OCI-LY7 (cell line): ENCODE data around the gene ARRDC3. TPM values are rescaled to one million over a fixed set of nuclear protein-coding genes. Genes with fewer than 3 reads are reported as not detected.
"Not testable (repeated sequence)": the region's sequence is repeated elsewhere in the genome, so short reads cannot be mapped to it uniquely, and the experiment has no call there.

Source experiments
- BruUV-seq: library from RNA; stranded (reverse); fragments of 400-500 nt; replicated peaks from 2 replicates; lab custom pipeline; 2021; lab: Mats Ljungman, UMichigan
- CTCF ChIA-PET: fragments of 300-600 bp; sonication (Branson Sonifier 250); formaldehyde crosslinking; loops from one replicate; lab custom pipeline; 2022; ENCODE audit warnings: antibody characterized with exemption; ENCODE audit not compliant: unreplicated experiment; lab: Charles Lee
- POLR2A ChIA-PET: fragments of 300-600 bp; sonication (Branson Sonifier 250); formaldehyde crosslinking; loops from one replicate; lab custom pipeline; 2022; ENCODE audit warnings: antibody characterized with exemption; lab: Charles Lee
- DNase-seq: peaks from one replicate; pipeline ENCODE4 v3.0.0-alpha.2; 2015; ENCODE audit warnings: low spot score
- H2AFZ ChIP-seq: fragments of 200-600 bp; sonication (generic), shearing (Covaris generic); 2 replicates; pipeline ENCODE4 v1.6.1; 2014; ENCODE audit warnings: mild to moderate bottlenecking, antibody characterized with exemption, low read length, moderate library complexity
- H3K27ac ChIP-seq: fragments of 200-600 bp; sonication (generic); 2 replicates; pipeline ENCODE4 v1.5.1; 2014; ENCODE audit warnings: mixed run types, low read depth, mild to moderate bottlenecking, moderate library complexity, low read length, inconsistent platforms; ENCODE audit not compliant: poor library complexity, severe bottlenecking
- H3K36me3 ChIP-seq: fragments of 200-600 bp; sonication (generic); 2 replicates; pipeline ENCODE4 v1.6.1; 2014; ENCODE audit warnings: mild to moderate bottlenecking, antibody characterized with exemption, low read length, moderate library complexity, mixed read lengths; ENCODE audit not compliant: insufficient read depth
- H3K4me1 ChIP-seq: fragments of 200-600 bp; sonication (generic); 2 replicates; pipeline ENCODE4 v1.5.1; 2014; ENCODE audit warnings: mild to moderate bottlenecking, low read length; ENCODE audit not compliant: insufficient read depth, poor library complexity, severe bottlenecking
- H3K4me2 ChIP-seq: fragments of 200-600 bp; sonication (generic); 2 replicates; pipeline ENCODE4 v1.6.1; 2014; ENCODE audit warnings: mild to moderate bottlenecking, low read length
- H3K4me3 ChIP-seq: fragments of 200-600 bp; sonication (generic); 2 replicates; pipeline ENCODE4 v1.5.1; 2014; ENCODE audit warnings: mild to moderate bottlenecking, low read depth, low read length; ENCODE audit not compliant: poor library complexity, severe bottlenecking
- H3K79me2 ChIP-seq: fragments of 200-600 bp; sonication (generic); 2 replicates; pipeline ENCODE4 v1.6.1; 2016; ENCODE audit warnings: low read depth, mild to moderate bottlenecking, low read length, moderate library complexity, mixed read lengths; ENCODE audit not compliant: insufficient read depth
- H3K9me2 ChIP-seq: fragments of 200-600 bp; sonication (generic); 2 replicates; pipeline ENCODE4 v1.6.1; 2016; ENCODE audit warnings: mild to moderate bottlenecking, low read length, mixed read lengths; ENCODE audit not compliant: insufficient read depth
- H3K9me3 ChIP-seq: fragments of 200-600 bp; sonication (generic); 2 replicates; pipeline ENCODE4 v1.6.1; 2014; ENCODE audit warnings: mild to moderate bottlenecking, mixed run types, low read length, mixed read lengths
- H4K20me1 ChIP-seq: fragments of 200-600 bp; sonication (generic); 2 replicates; pipeline ENCODE4 v1.6.1; 2014; ENCODE audit warnings: mild to moderate bottlenecking, antibody characterized with exemption, low read length, moderate library complexity, mixed read lengths; ENCODE audit not compliant: insufficient read depth
- EZH2phosphoT487 ChIP-seq: fragments of 200-600 bp; sonication (generic); IDR thresholded peaks from 2 replicates; pipeline ENCODE4 v1.6.1; 2018; ENCODE audit warnings: low read depth, borderline replicate concordance, mild to moderate bottlenecking, mixed run types, antibody characterized with exemption, low read length, moderate library complexity, mixed read lengths
- intact Hi-C: fragments of 100-400 bp; cut with micrococcal nuclease; formaldehyde crosslinking; loops from one replicate; pipeline ENCODE4 v1.10.0; 2022; ENCODE audit not compliant: unreplicated experiment
- total RNA-seq, 2 experiments: library from RNA; depleted of rRNA in 1 of 2; stranded (reverse); fragments of >200 nt in 1 of 2; shearing (Covaris generic) in 1 of 2; gene quantifications; 2 replicates each; pipeline ENCODE4 v1.2.3, GENCODE V29; 2014 to 2022
- TF ChIP-seq, protein P1 (sequence below): fragments of 200-600 bp; sonication (generic); conservative IDR thresholded peaks from 2 replicates; pipeline ENCODE4 v1.5.1; 2014; ENCODE audit warnings: mild to moderate bottlenecking, antibody characterized with exemption, low read length, moderate library complexity, mixed read lengths

The ARRDC3 gene
- total RNA-seq, 2 experiments from 2014 or later, result 30.0 to 30.6 TPM

DNA sequence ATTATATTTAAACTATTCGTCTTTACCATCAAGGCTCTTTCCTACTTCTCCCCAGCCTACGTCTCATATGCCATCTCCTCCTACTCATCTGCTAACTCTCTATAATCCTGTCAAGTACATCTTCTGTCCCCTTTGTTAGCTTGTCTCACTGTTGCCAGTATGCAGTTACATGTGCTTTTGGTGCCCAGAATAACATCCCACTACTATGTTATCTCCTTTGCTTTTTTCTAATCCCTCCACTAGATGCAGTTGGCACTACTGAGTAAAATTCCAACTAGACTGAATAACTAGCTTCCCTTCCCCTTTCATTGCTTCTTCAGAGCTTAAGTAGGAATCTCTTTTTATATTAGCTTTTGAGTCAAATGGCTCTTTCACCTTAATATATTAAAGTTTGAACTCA, 3.0 kb upstream of the ARRDC3 start:
- H2AFZ ChIP-seq, result no peak overlapping the region
- no peak overlapping the region for H3K4me2 ChIP-seq
- H3K4me1 ChIP-seq, result peaks cover 10% of the 10 kb centered on the region
- intact Hi-C loops, result loop anchor here (5.0 kb wide), 1 partner anchor 454 kb away; no protein-coding TSS in a partner anchor
- no peaks in the 10 kb centered on the region for H3K36me3 ChIP-seq
- no peaks in the 10 kb centered on the region for H4K20me1 ChIP-seq
- TF ChIP-seq, protein P1, sequence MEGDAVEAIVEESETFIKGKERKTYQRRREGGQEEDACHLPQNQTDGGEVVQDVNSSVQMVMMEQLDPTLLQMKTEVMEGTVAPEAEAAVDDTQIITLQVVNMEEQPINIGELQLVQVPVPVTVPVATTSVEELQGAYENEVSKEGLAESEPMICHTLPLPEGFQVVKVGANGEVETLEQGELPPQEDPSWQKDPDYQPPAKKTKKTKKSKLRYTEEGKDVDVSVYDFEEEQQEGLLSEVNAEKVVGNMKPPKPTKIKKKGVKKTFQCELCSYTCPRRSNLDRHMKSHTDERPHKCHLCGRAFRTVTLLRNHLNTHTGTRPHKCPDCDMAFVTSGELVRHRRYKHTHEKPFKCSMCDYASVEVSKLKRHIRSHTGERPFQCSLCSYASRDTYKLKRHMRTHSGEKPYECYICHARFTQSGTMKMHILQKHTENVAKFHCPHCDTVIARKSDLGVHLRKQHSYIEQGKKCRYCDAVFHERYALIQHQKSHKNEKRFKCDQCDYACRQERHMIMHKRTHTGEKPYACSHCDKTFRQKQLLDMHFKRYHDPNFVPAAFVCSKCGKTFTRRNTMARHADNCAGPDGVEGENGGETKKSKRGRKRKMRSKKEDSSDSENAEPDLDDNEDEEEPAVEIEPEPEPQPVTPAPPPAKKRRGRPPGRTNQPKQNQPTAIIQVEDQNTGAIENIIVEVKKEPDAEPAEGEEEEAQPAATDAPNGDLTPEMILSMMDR, result no peak
- no peak for TF ChIP-seq EZH2phosphoT487
- no peaks in the 10 kb centered on the region for H3K9me2 ChIP-seq
- no peak for DNase-seq
- H3K79me2 ChIP-seq, result peaks cover 26% of the 10 kb centered on the region
- CTCF ChIA-PET, result interaction anchor here (3.2 kb wide), 1 partner anchor 160 kb away, joined by 9 read pairs; no protein-coding TSS in a partner anchor
- H3K4me3 ChIP-seq, result no peak overlapping the region
- H3K9me3 ChIP-seq, result 0 out of 2 replicates have a peak, but pooled peaks cover 4% of the 10 kb centered on the region
- POLR2A ChIA-PET, result interaction anchor here (0.6 to 1.4 kb wide), 9 partner anchors 10 to 985 kb away, joined by 3 to 7 read pairs (median 3); no protein-coding TSS in a partner anchor
- no peak overlapping the region for H3K27ac ChIP-seq
- BruUV-seq, result no TSS peak

DNA sequence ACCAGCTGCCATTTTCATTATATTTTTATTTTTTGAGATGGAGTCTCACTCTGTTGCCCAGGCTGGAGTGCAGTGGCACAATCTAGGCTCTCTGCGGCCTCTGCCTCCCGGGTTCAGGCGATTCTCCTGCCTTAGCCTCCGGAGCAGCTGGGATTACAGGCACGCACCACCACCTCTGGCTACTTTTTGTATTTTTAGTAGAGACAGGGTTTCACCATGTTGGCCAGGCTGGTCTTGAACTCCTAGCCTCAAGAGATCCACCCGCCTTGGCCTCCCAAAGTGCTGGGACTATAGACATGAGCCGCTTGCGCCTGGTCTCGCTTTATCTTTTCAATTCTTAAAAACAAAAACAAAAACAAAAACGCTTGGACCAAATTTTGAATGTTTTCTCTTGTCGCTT, 2.5 kb upstream of the ARRDC3 start:
- intact Hi-C loops, result loop anchor here (1.0 to 5.0 kb wide), 4 partner anchors 75 to 453 kb away; no protein-coding TSS in a partner anchor

DNA sequence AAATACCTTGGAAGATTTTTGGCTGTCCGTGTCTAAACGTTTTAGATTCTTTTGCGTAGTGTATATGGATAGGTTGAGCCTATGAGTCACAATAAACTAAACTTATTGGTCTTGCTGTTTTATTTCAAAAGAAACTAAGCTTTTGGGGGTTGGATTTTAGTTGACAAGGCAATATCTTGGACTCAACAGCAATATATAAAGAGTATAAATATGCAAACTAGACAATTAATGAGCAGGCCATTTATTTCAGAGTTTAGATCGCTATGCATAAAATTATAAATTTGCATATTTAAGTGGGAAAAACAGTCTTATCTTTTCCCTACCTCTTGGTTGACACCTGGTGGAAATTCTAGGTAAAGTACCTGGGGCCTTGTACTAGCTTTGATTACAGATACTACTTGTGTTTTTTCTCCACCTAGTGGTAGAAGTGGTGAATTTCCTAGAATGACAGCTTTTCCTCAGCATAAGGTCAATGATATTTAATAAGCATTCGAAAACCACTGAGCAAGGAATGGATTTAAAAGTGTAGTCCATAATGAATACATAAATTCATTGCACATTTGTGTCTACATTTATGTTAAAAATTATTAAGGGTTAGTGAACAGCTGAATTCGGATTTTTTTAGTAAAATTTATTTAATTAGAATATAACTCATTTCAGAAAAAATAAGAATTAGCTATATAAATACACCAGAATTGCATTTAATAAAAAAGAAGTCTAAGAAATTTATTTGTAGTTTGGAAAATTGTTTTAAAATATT, 1.7 kb upstream of the ARRDC3 start:
- DNase-seq, result peak; percentile 93
- no peak for TF ChIP-seq EZH2phosphoT487
- TF ChIP-seq, protein P1, result peak; percentile 100
- peak overlapping the region; percentile 95 for H3K4me2 ChIP-seq
- ChIA-PET POLR2A (interaction anchor here (0.6 to 3.7 kb wide), 11 partner anchors 10 to 165 kb away, joined by 3 to 16 read pairs (median 5); no protein-coding TSS in a partner anchor), CTCF (interaction anchor here (1.0 to 3.2 kb wide), 2 partner anchors 11 to 159 kb away, joined by 5 to 9 read pairs; no protein-coding TSS in a partner anchor)
- 0 out of 2 replicates have a peak, but pooled peaks cover 4% of the 10 kb centered on the region for H3K9me3 ChIP-seq
- peak overlapping the region; percentile 98 for H3K27ac ChIP-seq
- H2AFZ ChIP-seq, result peak overlapping the region; percentile 86; the same call in 1 of the 2 replicates
- H3K4me3 ChIP-seq, result peak overlapping the region; percentile 95
- H3K9me2 ChIP-seq, result no peaks in the 10 kb centered on the region
- H3K4me1 ChIP-seq, result peaks cover 10% of the 10 kb centered on the region
- H3K36me3 ChIP-seq, result 0 out of 2 replicates have a peak, but pooled peaks cover 3% of the 10 kb centered on the region
- H4K20me1 ChIP-seq, result no peaks in the 10 kb centered on the region
- intact Hi-C loops, result loop anchor here (1.0 to 5.0 kb wide), 7 partner anchors 34 to 978 kb away; partner anchors contain the start of genes CETN3 and LYSMD3
- no TSS peak for BruUV-seq
- peaks cover 28% of the 10 kb centered on the region for H3K79me2 ChIP-seq

More for the DNA sequence above, 2.5 kb upstream of the ARRDC3 start:
- H3K27ac ChIP-seq, H3K9me3 ChIP-seq, H3K36me3 ChIP-seq, H3K4me2 ChIP-seq, H3K4me1 ChIP-seq, H3K9me2 ChIP-seq, H2AFZ ChIP-seq, H3K4me3 ChIP-seq, BruUV-seq, H4K20me1 ChIP-seq, DNase-seq: not testable (repeated sequence)
- ChIA-PET CTCF (interaction anchor here (3.2 kb wide), 1 partner anchor 159 kb away, joined by 9 read pairs; no protein-coding TSS in a partner anchor), POLR2A (interaction anchor here (0.5 to 3.7 kb wide), 14 partner anchors 10 to 985 kb away, joined by 3 to 16 read pairs (median 4); no protein-coding TSS in a partner anchor)
- peaks cover 28% of the 10 kb centered on the region for H3K79me2 ChIP-seq
